VCaP (cell line): ENCODE data around the gene ARVCF.

ENCODE experiments used
- H3K27ac ChIP-seq: fragments of 450-650 bp; 2 replicates; pipeline ENCODE4 v1.5.1; 2017
- CTCF ChIP-seq: fragments of 450-650 bp; conservative IDR thresholded peaks from 2 replicates; pipeline ENCODE4 v1.5.1; 2017; ENCODE audit warnings: mild to moderate bottlenecking, moderate library complexity

The ARVCF gene

DNA sequence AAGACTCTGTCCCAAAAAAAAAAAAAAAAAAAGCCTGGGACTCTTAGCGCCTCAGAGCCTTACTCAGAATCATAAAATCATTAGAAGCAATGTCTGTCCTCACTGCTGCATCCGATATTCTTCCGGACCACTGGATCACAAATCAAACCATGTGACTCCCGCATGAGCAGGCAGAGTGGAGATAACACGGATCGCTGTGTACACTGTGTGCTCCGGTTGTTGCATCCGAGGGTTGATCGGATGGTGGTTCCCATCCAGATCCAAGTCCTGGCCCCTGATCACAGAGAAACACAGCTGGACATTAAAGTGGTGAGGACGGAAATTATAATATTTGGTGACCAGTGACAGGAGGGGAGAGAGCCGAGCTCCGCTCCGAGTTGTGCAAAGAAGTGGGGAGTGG, 65.3 kb downstream of the ARVCF start:
- no peak overlapping the region for H3K27ac ChIP-seq
- no peak for TF ChIP-seq CTCF

- TF ChIP-seq CTCF = peak; percentile 46
- no peak overlapping the region for H3K27ac ChIP-seq
Measured at GRCh38 chr22:19948057-19948760, 68.4 kb downstream of the ARVCF start.

DNA sequence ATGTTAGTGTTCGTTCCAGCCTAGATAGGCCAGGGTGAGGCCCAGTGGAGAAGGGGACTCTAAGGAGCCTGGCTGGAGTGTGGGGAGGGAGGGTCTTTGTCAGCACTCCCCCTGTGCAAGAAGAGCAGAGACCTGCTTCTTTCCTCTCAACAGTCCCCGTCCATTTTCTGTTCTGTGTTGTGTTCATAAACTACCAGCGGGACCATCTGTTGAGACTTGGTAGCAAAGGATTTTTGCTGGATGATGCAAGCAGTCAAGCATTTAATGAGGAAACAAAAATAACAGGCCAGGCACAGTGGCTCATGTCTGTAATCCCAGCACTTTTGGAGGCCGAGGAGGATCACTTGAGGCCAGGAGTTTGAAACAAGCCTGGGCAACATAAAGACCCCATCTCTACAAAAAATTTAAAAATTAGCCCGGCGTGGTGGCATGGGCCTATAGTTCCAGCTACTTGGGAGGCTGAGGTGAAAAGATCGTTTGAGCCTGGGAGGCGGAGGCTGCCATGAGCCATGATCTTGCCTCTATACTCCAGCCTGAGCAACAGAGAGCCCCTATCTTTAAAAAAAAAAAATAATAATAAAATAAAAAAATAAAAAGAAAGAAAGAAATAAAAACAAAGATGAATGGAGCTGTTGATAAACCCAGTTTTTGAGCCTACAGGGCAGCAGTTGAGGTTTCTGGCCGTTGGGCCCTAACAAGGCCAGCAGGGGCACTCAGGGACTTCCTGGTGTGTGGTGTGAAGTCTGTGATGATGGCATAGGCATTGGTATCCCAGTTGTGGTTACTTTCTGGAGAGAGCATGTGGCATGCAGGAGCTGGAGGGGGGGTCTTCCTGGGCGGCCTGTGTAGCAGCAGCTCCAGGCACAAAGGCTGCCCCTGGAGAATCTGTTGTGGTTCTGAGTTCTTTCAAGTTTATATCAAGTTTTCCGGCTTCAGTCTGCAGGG, 73.3 kb downstream of the ARVCF start:
- H3K27ac ChIP-seq = no peak overlapping the region
- no peak for TF ChIP-seq CTCF

DNA sequence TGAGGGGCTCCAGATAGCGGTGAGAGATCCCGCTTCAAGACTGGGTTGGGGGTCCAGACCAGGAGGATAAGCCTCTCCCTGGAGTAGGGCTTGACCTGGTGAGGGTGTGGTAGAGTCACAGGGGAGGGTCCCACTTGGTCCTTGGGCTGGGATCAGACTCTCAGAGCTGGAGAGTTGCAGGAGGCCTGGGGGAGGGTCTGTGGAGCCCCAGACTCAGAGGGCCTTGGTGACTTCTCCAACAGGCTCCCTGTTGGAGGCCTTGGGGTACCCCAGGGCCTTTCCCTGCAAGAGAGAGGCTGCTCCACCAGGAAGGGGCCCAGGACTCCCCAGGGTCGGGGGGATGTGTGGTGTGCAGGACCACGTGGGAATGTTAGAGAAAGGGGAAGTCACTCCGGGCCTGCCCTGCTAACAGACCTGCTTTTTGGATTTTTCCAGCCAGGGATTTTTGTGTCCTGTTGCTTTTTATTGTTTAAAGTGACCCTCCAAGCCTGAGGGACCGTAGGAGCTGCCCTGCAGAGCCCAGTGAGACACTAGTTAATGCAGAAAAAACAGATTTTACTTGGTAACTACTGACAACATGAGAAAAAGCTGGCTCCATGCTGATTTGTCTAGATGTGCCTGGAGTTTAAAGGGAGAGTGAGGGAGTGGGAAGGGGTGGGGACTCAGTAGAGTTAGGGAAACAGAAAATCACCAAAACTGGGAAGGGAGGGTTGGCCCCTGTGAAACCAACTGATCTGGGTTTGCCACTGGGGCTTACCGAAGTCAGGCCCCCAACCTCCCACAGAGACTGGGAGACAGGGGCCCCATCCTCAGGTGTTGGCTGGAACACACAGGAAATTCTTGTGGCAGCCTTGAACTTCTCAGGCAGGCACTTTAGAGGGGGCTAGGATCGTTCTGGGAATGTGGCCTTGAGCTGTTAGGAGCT, 74.2 kb downstream of the ARVCF start:
- H3K27ac ChIP-seq = no peak overlapping the region
- no peak for TF ChIP-seq CTCF

DNA sequence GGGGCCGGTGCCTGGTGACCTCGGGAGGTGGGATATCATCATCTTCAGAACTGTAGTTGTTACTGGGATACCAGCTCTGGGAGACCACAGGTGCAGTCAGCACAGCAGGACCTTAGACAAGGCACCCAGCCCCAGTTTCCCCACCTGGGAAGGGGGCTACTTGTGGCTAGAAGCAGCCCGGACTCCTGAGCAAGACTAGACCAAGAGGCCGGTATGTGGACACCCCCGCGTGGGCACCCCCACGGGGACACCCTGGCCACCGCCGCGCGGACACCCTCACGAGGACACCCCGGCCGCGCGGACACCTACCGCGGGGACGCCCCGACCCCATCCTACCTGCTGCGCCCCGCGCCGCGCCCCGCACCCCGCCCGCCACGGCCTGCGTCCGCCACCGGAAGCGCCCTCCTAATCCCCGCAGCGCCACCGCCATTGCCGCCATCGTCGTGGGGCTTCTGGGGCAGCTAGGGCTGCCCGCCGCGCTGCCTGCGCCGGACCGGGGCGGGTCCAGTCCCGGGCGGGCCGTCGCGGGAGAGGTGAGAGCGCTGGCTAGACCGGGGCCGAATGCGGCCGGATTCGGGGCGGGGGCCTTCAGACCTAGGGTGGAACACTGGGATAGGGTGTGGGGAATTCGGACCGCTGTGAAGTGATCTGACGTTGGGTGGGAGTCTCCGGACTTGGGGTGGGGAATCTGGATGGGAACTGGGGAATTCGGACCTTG, 75.1 kb downstream of the ARVCF start, which contains the start of the genes COMT and TXNRD2:
COMT (plus strand) TSS at position 408 of the 718 bp plus-strand sequence. CDS start 20,755 bp downstream, outside the sequence.
TXNRD2 (minus strand) TSS at position 454 of the 718 bp plus-strand sequence; CDS start at position 439, 15 bp downstream.
- TF ChIP-seq CTCF = no peak
- H3K27ac ChIP-seq = no peak within 1 kb of the TSS

DNA sequence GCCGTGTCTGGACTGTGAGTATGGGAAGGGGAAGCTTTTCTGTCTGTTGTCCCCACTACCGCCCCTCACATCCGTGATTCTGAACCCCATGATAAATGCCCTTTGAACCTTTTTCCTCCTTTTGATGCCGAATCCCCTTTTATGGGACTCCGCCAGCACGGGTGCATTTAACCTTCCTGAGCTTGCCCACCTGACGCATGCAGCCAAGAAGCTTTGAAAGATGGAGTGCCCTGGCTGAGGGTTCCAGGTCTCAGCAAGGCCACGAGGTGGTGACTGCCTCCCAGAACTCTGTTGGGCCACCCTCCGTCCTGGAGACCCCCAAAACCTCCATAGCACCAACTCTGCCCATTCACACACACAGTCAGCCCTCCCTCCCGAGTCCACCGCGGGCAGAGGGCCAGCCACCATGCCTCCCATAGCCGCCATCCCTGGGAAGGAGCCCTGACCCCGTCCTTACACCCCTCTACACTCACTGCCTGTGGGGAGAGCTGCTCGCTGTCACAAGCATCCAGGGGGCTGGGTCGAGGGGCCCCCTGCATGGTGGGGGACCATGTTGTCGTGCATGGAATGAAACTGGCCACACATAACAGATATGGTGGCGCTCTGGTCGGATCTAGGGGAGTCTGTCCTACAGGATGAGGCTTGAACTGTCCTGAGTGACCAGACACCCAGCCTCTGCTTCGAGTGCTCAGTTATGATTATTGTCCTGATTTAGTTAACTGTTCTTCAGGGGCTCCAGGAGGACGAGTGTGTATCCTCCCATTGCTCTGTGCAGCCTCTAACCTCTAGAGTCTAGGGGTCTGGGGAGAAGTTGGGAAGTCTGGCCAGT, 75.9 kb downstream of the ARVCF start:
- H3K27ac ChIP-seq = no peak overlapping the region
- no peak for TF ChIP-seq CTCF
